ENCODE data around the gene ZNF324. TPM values are rescaled to one million over a fixed set of nuclear protein-coding genes. Genes with fewer than 3 reads are reported as not detected.

ZNF324 gene
- total and polyA plus RNA-seq, 2 of the 4 experiments (the other 2 are of a cell fraction), result 6.0 to 6.6 TPM

DNA sequence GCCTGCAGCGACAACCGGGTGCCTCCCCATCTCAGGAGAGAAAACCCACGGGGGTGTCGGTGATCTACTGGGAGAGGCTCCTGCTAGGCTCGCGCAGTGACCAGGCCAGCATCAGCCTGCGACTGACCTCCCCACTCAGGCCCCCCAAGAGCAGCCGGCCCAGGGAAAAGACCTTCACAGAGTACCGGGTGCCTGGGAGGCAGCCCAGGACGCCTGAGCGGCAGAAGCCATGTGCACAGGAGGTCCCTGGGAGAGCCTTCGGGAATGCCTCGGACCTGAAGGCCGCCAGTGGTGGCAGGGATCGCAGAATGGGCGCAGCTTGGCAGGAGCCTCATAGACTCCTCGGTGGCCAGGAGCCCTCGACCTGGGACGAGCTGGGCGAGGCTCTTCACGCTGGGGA lies 11.6 kb upstream of the ZNF324 start:
- Histone ChIP-seq H3K14ac (replicated peaks; ENCODE audit: low read depth, low read length) (no peak overlapping the region), H2AK5ac (ENCODE audit: low read depth, low read length) (no peak overlapping the region), H3K36me3 (ENCODE audit: control insufficient read depth, insufficient read depth, low read length) (peaks cover 19% of the 10 kb centered on the region), H4K20me1 (ENCODE audit: insufficient read depth, low read length) (no peaks in the 10 kb centered on the region), H3K9ac (ENCODE audit: low read depth, low read length) (no peak overlapping the region), H2BK5ac (ENCODE audit: low read depth, low read length, poor library complexity, severe bottlenecking) (no peak overlapping the region), H2BK20ac (ENCODE audit: low read depth, low read length) (no peak overlapping the region), H2BK120ac (ENCODE audit: low read depth, low read length) (no peak overlapping the region), H2AFZ (replicated peaks; ENCODE audit: low read length, poor library complexity) (no peak overlapping the region), H3K27ac (ENCODE audit: insufficient read depth, low read length) (no peak overlapping the region), H3K4me1 (ENCODE audit: control insufficient read depth, insufficient read depth, low read length) (no peaks in the 10 kb centered on the region), H2BK15ac (ENCODE audit: low read depth, low read length) (no peak overlapping the region), H3K4ac (ENCODE audit: low read depth, low read length) (no peak overlapping the region), H3K56ac (ENCODE audit: extremely low read depth, insufficient read depth, low read length) (no peak overlapping the region), H4K8ac (ENCODE audit: low read depth in 2 of 2, low read length in 2 of 2) (no peak overlapping the region), H4K91ac (ENCODE audit: insufficient read depth, low read depth, low read length) (no peak overlapping the region), H3K4me2 (ENCODE audit: low read depth, low read length) (no peak overlapping the region), H3K9me3 (ENCODE audit: control insufficient read depth, insufficient read depth, low read length) (no peaks in the 10 kb centered on the region), H4K5ac (ENCODE audit: low read depth, low read length) (no peak overlapping the region), H3K79me1 (ENCODE audit: low read depth in 1 of 2, low read length in 2 of 2) (peaks cover 8 to 13% of the 10 kb centered on the region in 2 experiments; a peak in 2 of 4 replicates), H3K18ac (ENCODE audit: low read depth, low read length) (no peak overlapping the region), H3K27me3 (ENCODE audit: control insufficient read depth, insufficient read depth, low read length) (no peaks in the 10 kb centered on the region), H3K23ac (ENCODE audit: low read depth, low read length) (no peak overlapping the region), H3K4me3 (ENCODE audit: insufficient read depth, low read depth, low read length) (no peak overlapping the region), H2AK9ac (replicated peaks; ENCODE audit: low read depth, low read length, poor library complexity) (no peak overlapping the region), H3K9me1 (ENCODE audit: insufficient read depth, low read length) (peaks cover 16% of the 10 kb centered on the region)
- CTCF ChIA-PET, result no interaction called here
- ATAC-seq (ENCODE audit: low read depth) (no peak), DNase-seq (no peak)
- TF ChIP-seq CHD1 (IDR thresholded peaks at IDR 0.05; ENCODE audit: low read depth, low read length) (no peak), BHLHE40 (IDR thresholded peaks at IDR 0.05; ENCODE audit: low read depth, low read length) (no peak), SMC3 (IDR thresholded peaks at IDR 0.05; ENCODE audit: low read depth, low read length) (no peak), MAZ (IDR thresholded peaks at IDR 0.05; ENCODE audit: borderline replicate concordance, low read depth, low read length) (no peak), CEBPB (IDR thresholded peaks at IDR 0.05; ENCODE audit: low read depth, low read length) (no peak), POLR2A (IDR thresholded peaks at IDR 0.05; ENCODE audit: low read depth, low read length) (no peak), FOS (IDR thresholded peaks at IDR 0.05; ENCODE audit: low read depth, low read length) (no peak), MAFK (IDR thresholded peaks at IDR 0.05; ENCODE audit: low read depth, low read length) (no peak), RAD21 (IDR thresholded peaks at IDR 0.05; ENCODE audit: low read length) (no peak), MXI1 (IDR thresholded peaks at IDR 0.05; ENCODE audit: borderline replicate concordance, low read depth, low read length) (no peak), RFX5 (IDR thresholded peaks at IDR 0.05; ENCODE audit: low read depth, low read length) (no peak), NFE2L2 (IDR thresholded peaks at IDR 0.05; ENCODE audit: low read depth, low read length) (no peak), RCOR1 (IDR thresholded peaks at IDR 0.05; ENCODE audit: insufficient replicate concordance, low read length) (no peak)
- TF ChIP-seq, protein P1, sequence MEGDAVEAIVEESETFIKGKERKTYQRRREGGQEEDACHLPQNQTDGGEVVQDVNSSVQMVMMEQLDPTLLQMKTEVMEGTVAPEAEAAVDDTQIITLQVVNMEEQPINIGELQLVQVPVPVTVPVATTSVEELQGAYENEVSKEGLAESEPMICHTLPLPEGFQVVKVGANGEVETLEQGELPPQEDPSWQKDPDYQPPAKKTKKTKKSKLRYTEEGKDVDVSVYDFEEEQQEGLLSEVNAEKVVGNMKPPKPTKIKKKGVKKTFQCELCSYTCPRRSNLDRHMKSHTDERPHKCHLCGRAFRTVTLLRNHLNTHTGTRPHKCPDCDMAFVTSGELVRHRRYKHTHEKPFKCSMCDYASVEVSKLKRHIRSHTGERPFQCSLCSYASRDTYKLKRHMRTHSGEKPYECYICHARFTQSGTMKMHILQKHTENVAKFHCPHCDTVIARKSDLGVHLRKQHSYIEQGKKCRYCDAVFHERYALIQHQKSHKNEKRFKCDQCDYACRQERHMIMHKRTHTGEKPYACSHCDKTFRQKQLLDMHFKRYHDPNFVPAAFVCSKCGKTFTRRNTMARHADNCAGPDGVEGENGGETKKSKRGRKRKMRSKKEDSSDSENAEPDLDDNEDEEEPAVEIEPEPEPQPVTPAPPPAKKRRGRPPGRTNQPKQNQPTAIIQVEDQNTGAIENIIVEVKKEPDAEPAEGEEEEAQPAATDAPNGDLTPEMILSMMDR (conservative IDR thresholded peaks at IDR 0.05; ENCODE audit: low read depth, low read length), result no peak
- TF ChIP-seq, protein P2, sequence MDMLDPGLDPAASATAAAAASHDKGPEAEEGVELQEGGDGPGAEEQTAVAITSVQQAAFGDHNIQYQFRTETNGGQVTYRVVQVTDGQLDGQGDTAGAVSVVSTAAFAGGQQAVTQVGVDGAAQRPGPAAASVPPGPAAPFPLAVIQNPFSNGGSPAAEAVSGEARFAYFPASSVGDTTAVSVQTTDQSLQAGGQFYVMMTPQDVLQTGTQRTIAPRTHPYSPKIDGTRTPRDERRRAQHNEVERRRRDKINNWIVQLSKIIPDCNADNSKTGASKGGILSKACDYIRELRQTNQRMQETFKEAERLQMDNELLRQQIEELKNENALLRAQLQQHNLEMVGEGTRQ (IDR thresholded peaks at IDR 0.05; ENCODE audit: low read depth, low read length), result no peak
- TF ChIP-seq, protein P3, sequence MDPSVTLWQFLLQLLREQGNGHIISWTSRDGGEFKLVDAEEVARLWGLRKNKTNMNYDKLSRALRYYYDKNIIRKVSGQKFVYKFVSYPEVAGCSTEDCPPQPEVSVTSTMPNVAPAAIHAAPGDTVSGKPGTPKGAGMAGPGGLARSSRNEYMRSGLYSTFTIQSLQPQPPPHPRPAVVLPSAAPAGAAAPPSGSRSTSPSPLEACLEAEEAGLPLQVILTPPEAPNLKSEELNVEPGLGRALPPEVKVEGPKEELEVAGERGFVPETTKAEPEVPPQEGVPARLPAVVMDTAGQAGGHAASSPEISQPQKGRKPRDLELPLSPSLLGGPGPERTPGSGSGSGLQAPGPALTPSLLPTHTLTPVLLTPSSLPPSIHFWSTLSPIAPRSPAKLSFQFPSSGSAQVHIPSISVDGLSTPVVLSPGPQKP (IDR thresholded peaks at IDR 0.05; ENCODE audit: borderline replicate concordance, low read depth, low read length), result no peak
- intact Hi-C loops (cut with micrococcal nuclease), result no loop called here
- 100% methylated on average over 5 of the region's 21 CpGs; no CpG with 5 or more reads in 1 of the 2 experiments for WGBS, 2 experiments (ENCODE audit: extremely low coverage in 2 of 2, insufficient read length in 1 of 2)
- in situ Hi-C loops (cut with MboI; ENCODE audit: low sequenced_read_pairs), result no loop called here
- dilution Hi-C loops (cut with HindIII; ENCODE audit: low sequenced_read_pairs, unreplicated experiment), result no loop called here
- BruUV-seq (replicated peaks), result no TSS peak
- POLR2A ChIA-PET (ENCODE audit: unreplicated experiment), result no interaction called here
